ELF-1 (cell line): Measurements from ENCODE around the gene YWHAG.
"Not testable (repeated sequence)": the region's sequence is repeated elsewhere in the genome, so short reads cannot be mapped to it uniquely, and the experiment has no call there.

Source experiments
- DNase-seq: peaks from one replicate; pipeline ENCODE4 v3.0.0-alpha.2; 2016; ENCODE audit warnings: low read depth, low spot score

Gene YWHAG

GRCh38 chr7:76325092-76325491, 33.7 kb downstream of the YWHAG start:
- no peak for DNase-seq

DNA sequence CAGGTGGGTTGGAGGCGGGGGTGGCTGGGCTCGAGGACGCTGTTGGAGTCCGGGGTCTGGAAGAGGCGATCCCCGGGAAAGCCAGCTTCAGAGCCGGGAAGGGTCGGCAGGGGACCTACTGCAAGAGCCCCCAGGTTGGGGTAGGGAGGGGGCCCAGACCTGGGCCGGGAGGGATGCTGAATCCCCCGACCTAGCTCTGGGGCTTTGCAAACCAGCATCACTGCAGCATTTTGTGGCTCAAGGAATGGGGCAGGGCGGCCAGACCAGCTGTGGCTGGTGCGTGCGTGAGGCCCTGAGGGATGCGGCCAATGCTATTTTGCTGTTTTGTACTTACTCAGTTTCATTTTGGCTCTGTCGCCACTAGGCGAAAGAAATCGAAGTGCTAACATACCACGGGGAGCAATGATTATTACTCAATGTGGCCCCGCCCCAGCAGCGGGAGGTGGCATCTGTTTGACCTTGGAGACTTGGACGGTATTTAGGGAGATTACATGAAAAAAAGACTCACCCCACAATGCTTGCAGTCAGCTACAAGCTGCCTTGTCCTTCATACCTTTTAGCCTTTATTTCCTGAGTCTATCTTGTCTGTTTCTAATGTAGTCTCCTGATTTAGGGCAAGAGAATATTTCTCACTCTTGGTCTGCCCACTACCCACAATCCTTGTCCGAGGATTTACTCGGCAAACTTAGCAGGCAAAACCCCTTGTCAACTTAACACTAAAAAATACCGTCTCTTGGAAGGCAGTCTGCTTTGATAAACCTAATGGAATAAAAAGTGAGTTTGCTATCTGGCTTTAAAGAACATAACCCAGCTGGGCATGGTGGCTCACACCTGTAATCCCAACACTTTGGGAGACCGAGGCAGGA, 40.1 kb downstream of the YWHAG start:
- DNase-seq: peak; percentile 86

DNA sequence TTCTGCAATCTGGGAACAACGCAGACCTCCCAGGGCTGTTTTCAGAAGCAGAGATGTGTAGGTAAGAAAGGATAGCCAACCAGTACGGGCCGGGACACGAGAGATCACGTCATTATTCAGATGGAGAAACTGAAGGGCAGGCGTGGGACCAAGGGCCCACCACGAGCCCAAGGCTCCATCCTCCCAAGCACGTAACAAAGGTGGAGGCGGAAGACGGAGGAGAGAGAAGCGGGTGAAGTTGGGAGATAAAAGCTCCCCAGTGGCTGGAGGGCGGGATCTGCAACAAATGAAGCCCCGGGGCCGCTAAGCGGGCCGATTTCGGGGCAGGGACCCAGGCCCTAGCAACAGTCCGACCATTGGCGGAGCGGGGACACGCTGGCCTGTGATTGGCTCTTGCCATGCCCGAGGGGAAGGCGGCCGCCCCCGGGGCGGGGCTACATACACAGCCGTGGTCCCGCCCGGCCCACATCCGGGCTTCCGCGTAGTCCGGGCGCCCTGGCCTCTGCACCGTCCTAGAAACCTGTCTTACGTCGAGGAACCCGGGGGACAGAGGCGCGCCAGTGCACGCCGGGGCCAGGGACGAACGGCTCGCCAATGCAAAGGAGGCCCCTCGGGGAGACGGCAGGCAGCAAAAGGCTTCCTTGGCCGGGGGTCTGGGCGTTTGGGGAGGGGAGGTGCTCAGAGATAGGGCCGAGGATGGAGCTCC, 40.9 kb downstream of the YWHAG start:
- DNase-seq: peak; percentile 99

- peak; percentile 32 for DNase-seq
Observed at GRCh38 chr7:76316984-76317781, 41.6 kb downstream of the YWHAG start.

GRCh38 chr7:76315364-76315763, 43.4 kb downstream of the YWHAG start:
- no peak for DNase-seq

DNA sequence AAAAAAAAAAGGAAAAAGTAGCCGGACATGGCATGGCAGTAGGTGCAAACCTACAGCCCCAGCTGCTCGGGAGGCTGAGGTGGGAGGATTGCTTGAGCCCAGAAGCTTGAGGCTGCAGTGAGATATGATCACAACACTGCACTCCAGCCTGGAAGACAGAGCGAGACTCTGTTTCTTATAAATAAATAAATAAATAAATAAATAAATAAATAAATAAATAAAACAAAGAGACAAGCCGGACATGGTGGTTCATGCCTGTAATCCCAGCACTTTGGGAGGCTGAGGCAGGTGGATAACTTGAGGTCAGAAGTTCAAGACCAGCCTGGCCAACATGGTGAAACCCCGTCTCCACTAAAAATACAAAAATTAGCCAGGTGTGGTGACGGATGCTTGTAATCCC, 44.1 kb downstream of the YWHAG start:
- DNase-seq: not testable (repeated sequence)

- DNase-seq: peak; percentile 99
Observed at GRCh38 chr7:76314042-76314721, 44.6 kb downstream of the YWHAG start.

GRCh38 chr7:76311838-76312237, 47.0 kb downstream of the YWHAG start:
- not testable (repeated sequence) for DNase-seq

GRCh38 chr7:76310102-76310957, 48.5 kb downstream of the YWHAG start:
- DNase-seq: peak; percentile 52

DNA sequence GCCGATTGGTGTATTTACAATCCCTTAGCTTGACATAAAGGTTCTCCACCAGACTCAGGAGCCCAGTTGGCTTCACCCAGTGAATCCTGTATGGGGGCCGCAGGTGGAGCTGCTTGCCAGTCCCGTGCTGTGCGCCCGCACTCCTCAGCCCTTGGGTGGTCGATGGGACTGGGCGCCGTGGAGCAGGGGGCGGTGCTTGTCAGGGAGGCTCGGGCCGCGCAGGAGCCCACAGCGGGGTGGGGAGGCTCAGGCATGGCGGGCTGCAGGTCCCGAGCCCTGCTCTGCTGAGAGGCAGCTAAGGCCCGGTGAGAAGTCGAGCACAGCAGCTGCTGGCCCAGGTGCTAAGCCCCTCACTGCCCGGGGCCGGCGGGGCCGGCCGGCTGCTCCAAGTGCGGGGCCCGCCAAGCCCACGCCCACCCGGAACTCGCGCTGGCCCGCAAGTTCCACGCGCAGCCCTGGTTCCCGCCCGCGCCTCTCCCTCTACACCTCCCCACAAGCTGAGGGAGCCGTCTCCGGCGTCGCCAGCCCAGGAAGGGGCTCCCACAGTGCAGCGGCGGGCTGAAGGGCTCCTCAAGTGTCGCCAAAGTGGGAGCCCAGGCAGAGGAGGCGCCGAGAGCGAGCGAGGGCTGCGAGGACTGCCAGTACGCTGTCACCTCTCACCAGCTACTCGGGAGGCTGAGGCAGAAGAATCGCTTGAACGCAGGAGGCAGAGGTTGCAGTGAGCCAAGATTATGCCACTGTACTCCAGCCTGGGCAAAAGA, 49.3 kb downstream of the YWHAG start:
- not testable (repeated sequence) for DNase-seq

- DNase-seq: not testable (repeated sequence)
Observed at GRCh38 chr7:76308874-76309273, 49.9 kb downstream of the YWHAG start.

- DNase-seq: no peak
Observed at GRCh38 chr7:76304888-76305375, 53.9 kb downstream of the YWHAG start.

GRCh38 chr7:76303202-76304147, 55.3 kb downstream of the YWHAG start:
- peak; percentile 98 for DNase-seq

DNA sequence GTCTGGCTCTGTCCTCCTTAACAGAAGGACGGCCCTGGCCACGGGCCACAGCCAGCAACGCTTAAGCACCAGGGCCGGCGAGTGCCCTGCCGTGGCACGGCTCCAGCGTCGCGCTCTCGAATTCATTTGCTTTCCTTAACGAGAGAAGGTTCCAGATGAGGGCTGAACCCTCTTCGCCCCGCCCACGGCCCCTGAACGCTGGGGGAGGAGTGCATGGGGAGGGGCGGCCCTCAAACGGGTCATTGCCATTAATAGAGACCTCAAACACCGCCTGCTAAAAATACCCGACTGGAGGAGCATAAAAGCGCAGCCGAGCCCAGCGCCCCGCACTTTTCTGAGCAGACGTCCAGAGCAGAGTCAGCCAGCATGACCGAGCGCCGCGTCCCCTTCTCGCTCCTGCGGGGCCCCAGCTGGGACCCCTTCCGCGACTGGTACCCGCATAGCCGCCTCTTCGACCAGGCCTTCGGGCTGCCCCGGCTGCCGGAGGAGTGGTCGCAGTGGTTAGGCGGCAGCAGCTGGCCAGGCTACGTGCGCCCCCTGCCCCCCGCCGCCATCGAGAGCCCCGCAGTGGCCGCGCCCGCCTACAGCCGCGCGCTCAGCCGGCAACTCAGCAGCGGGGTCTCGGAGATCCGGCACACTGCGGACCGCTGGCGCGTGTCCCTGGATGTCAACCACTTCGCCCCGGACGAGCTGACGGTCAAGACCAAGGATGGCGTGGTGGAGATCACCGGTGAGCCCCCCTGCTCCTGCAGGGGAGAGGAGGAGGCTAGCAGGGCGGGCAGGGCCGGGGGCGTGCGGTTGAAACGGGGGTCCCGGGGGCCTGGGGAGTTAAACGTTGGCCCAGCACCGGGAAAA, 56.2 kb downstream of the YWHAG start, which contains the start of gene HSPB1:
Gene HSPB1 (plus strand): TSS at position 327 of the 855 bp plus-strand sequence. CDS start 40 bp downstream, at position 367.
- peak; percentile 86 for DNase-seq

DNA sequence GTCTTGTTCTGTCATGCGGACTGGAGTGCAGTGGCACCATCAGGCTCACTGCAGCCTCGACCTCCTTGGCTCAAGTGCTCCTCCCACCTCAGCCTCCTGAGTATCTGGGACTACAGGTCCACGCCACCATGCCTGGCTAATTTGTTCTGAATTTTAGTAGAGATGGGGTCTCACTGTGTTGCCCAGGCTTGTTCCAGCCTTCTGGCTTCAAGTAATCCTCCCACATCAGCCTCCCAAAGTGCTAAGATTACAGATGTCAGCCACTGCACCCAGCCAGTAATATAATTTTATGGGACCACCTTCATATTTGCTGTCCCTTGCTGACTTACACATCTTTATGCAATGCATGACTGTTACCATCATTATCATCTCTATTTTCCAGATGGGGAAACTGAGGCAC, 57.8 kb downstream of the YWHAG start:
- DNase-seq: no peak

DNA sequence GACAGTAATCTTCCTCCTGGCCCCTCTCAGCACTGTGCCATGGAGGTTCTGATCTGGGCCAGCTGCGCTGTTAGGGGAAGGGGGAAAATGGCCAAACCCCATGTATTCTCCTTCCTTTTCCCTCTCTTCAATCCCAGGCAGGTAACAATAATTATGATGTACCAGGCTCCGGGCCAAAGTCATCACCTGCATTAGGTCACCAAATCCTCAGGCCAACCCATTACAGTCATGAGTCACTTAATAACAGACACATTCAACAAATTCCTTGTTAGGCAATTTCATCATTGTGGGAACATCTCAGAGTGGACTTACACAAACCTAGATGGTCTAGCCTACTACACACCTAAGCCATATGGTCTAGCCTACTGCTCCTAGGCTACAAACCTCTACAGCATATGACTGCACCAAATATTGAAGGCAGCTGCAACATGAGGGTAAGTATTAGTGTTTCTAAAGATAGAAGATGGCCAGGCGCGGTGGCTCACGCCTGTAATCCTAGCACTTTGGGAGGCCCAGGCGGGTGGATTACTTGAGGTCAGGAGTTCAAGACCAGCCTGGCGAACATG, 58.5 kb downstream of the YWHAG start:
- no peak for DNase-seq
